ENCODE results near the gene PRR16.

- TF ChIP-seq POLR2AphosphoS5 (IDR thresholded peaks at IDR 0.05) (no peak), CTCF (IDR thresholded peaks at IDR 0.05) (no peak), POLR2A (IDR thresholded peaks at IDR 0.05; ENCODE audit: low read depth) (no peak), EP300 (IDR thresholded peaks at IDR 0.05) (no peak)
Observed at GRCh38 chr5:120509053-120509452, 45.0 kb downstream of the PRR16 start.

All from esophagus muscularis mucosa (tissue), 4 donors.